ENCODE results near the gene ERGIC1.

GRCh38 chr5:172868436-172868923 is 34.4 kb downstream of the ERGIC1 start:
- TF ChIP-seq, protein P1, sequence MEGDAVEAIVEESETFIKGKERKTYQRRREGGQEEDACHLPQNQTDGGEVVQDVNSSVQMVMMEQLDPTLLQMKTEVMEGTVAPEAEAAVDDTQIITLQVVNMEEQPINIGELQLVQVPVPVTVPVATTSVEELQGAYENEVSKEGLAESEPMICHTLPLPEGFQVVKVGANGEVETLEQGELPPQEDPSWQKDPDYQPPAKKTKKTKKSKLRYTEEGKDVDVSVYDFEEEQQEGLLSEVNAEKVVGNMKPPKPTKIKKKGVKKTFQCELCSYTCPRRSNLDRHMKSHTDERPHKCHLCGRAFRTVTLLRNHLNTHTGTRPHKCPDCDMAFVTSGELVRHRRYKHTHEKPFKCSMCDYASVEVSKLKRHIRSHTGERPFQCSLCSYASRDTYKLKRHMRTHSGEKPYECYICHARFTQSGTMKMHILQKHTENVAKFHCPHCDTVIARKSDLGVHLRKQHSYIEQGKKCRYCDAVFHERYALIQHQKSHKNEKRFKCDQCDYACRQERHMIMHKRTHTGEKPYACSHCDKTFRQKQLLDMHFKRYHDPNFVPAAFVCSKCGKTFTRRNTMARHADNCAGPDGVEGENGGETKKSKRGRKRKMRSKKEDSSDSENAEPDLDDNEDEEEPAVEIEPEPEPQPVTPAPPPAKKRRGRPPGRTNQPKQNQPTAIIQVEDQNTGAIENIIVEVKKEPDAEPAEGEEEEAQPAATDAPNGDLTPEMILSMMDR (IDR thresholded peaks at IDR 0.05): no peak
- TF ChIP-seq POLR2A (IDR thresholded peaks at IDR 0.05): no peak

Data from adrenal gland (tissue), 5 donors.